ENCODE measurements around the gene EIF2B2.

GRCh38 chr14:74965486-74966153 lies 37.1 kb upstream of the EIF2B2 start:
- no peak for TF ChIP-seq USF1 (CRISPR knock-in tag; IDR thresholded peaks at IDR 0.05)
- TF ChIP-seq MLX (CRISPR knock-in tag; IDR thresholded peaks at IDR 0.05) = no peak
- TF ChIP-seq EMX1 (CRISPR knock-in tag; IDR thresholded peaks at IDR 0.05) = no peak
- TF ChIP-seq CTCF (IDR thresholded peaks at IDR 0.05) = no peak
- TF ChIP-seq NFE2L1 (CRISPR knock-in tag; IDR thresholded peaks at IDR 0.05) = no peak
- no peak for TF ChIP-seq USF2 (CRISPR knock-in tag; IDR thresholded peaks at IDR 0.05)
- TF ChIP-seq SMAD3 (CRISPR knock-in tag; IDR thresholded peaks at IDR 0.05; ENCODE audit: borderline replicate concordance) = no peak
- no peak for TF ChIP-seq HMGA2 (CRISPR knock-in tag; IDR thresholded peaks at IDR 0.05)
- TF ChIP-seq TCF7 (CRISPR knock-in tag; IDR thresholded peaks at IDR 0.05; ENCODE audit: low read depth) = no peak
- no peak for TF ChIP-seq JUN (CRISPR knock-in tag; IDR thresholded peaks at IDR 0.05)
- no peak for TF ChIP-seq ETV6 (CRISPR knock-in tag; IDR thresholded peaks at IDR 0.05)
- TF ChIP-seq MAX (CRISPR knock-in tag; IDR thresholded peaks at IDR 0.05) = no peak

Data from WTC11 (cell line).